Measurements from ENCODE around the gene C19orf38. TPM values are rescaled to one million over a fixed set of nuclear protein-coding genes. Genes with fewer than 3 reads are reported as not detected.

The C19orf38 gene
- total and polyA plus RNA-seq, 9 of the 15 experiments (the other 6 are each of a cell fraction or from before 2014, with no cell fraction given): 0.14 to 0.18 TPM; not detected in 7

- no peak for TF ChIP-seq HMG20B (CRISPR knock-in tag; IDR thresholded peaks at IDR 0.05)
- TF ChIP-seq CHD4 (IDR thresholded peaks at IDR 0.05; ENCODE audit: insufficient read depth, insufficient replicate concordance, low read depth, low read length, poor library complexity, severe bottlenecking): peak; percentile 62
- peak; percentile 94 for TF ChIP-seq NR4A1 (CRISPR knock-in tag; IDR thresholded peaks at IDR 0.05)
- TF ChIP-seq NR4A1 (tag; IDR thresholded peaks at IDR 0.05): peak; percentile 93
- peak; percentile 92 for TF ChIP-seq NBN (IDR thresholded peaks at IDR 0.05; ENCODE audit: low read depth)
- TF ChIP-seq ZNF551 (CRISPR knock-in tag; IDR thresholded peaks at IDR 0.05): no peak
- TF ChIP-seq, protein P1, sequence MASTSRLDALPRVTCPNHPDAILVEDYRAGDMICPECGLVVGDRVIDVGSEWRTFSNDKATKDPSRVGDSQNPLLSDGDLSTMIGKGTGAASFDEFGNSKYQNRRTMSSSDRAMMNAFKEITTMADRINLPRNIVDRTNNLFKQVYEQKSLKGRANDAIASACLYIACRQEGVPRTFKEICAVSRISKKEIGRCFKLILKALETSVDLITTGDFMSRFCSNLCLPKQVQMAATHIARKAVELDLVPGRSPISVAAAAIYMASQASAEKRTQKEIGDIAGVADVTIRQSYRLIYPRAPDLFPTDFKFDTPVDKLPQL (IDR thresholded peaks at IDR 0.05; ENCODE audit: extremely low read depth, insufficient read length): no peak
- TF ChIP-seq ZNF696 (CRISPR knock-in tag; conservative IDR thresholded peaks at IDR 0.05): no peak
- no peak; the same call in 1 of the 2 replicates for TF ChIP-seq ZKSCAN8 (CRISPR knock-in tag; IDR thresholded peaks at IDR 0.05)
- peak; percentile 83 for TF ChIP-seq FOSL1 (tag; conservative IDR thresholded peaks at IDR 0.05)
- TF ChIP-seq ARNT (IDR thresholded peaks at IDR 0.05): peak; percentile 85 to 92; a peak in 2 of 4 replicates
- 0 out of 2 replicates have a peak, but pooled peaks have one; percentile 46 for TF ChIP-seq ZNF586 (CRISPR knock-in tag; conservative IDR thresholded peaks at IDR 0.05)
- peak; percentile 77 to 94; a peak in 2 of 4 replicates for TF ChIP-seq SRF (CRISPR knock-in tag; IDR thresholded peaks at IDR 0.05)
- TF ChIP-seq NUFIP1 (IDR thresholded peaks at IDR 0.05; ENCODE audit: partially characterized antibody): peak; percentile 95
- TF ChIP-seq, protein P2, sequence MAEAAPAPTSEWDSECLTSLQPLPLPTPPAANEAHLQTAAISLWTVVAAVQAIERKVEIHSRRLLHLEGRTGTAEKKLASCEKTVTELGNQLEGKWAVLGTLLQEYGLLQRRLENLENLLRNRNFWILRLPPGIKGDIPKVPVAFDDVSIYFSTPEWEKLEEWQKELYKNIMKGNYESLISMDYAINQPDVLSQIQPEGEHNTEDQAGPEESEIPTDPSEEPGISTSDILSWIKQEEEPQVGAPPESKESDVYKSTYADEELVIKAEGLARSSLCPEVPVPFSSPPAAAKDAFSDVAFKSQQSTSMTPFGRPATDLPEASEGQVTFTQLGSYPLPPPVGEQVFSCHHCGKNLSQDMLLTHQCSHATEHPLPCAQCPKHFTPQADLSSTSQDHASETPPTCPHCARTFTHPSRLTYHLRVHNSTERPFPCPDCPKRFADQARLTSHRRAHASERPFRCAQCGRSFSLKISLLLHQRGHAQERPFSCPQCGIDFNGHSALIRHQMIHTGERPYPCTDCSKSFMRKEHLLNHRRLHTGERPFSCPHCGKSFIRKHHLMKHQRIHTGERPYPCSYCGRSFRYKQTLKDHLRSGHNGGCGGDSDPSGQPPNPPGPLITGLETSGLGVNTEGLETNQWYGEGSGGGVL (CRISPR knock-in tag; IDR thresholded peaks at IDR 0.05): no peak
- TF ChIP-seq CCAR2 (IDR thresholded peaks at IDR 0.05; ENCODE audit: low read depth, low read length): no peak; the same call in 1 of the 2 replicates
- TF ChIP-seq SMARCC2 (IDR thresholded peaks at IDR 0.05; ENCODE audit: low read depth): no peak
- 0 out of 2 replicates have a peak, but pooled peaks have one; percentile 33 for TF ChIP-seq PHB2 (IDR thresholded peaks at IDR 0.05; ENCODE audit: low read depth)
- peak; percentile 58; the same call in 1 of the 2 replicates for TF ChIP-seq CEBPG (CRISPR knock-in tag; IDR thresholded peaks at IDR 0.05)
- no peak for TF ChIP-seq CEBPG (tag; conservative IDR thresholded peaks at IDR 0.05 in 1 of 2, IDR thresholded peaks at IDR 0.05 in 1 of 2)
- TF ChIP-seq ZNF507 (tag; conservative IDR thresholded peaks at IDR 0.05): no peak
- TF ChIP-seq KAT7 (CRISPR knock-in tag; IDR thresholded peaks at IDR 0.05; ENCODE audit: borderline replicate concordance): peak; percentile 79; the same call in 1 of the 2 replicates
- TF ChIP-seq SRSF7 (optimal IDR thresholded peaks at IDR 0.05; ENCODE audit: low read depth, low read length): no peak
- TF ChIP-seq ZNF75A (CRISPR knock-in tag; IDR thresholded peaks at IDR 0.05): peak; percentile 42; the same call in 1 of the 2 replicates
- TF ChIP-seq ZNF431 (CRISPR knock-in tag; IDR thresholded peaks at IDR 0.05): peak; percentile 93
- peak; percentile 60 to 74; a peak in 1 of 4 replicates for TF ChIP-seq RCOR1 (IDR thresholded peaks at IDR 0.05; ENCODE audit: borderline replicate concordance in 1 of 2, low read depth in 2 of 2, low read length in 2 of 2)
Measured at GRCh38 chr19:10836479-10837330, 11.5 kb upstream of the C19orf38 start (continued).

Measured in K562 (cell line).